Suppressor macrophage treated with lipopolysaccharide for 1 hour (primary cell): ENCODE measurements around the gene RIPK3.

Experiments
- DNase-seq, 3 donors: peaks; one replicate each; pipeline ENCODE4 v3.0.0-alpha.2; 2020 to 2022

Gene RIPK3

GRCh38 chr14:24317141-24317928, 22.5 kb downstream of the RIPK3 start:
- DNase-seq = peak; percentile 38 to 70 (median 54)

GRCh38 chr14:24316597-24316950, 23.2 kb downstream of the RIPK3 start:
- DNase-seq = no peak

- DNase-seq = no peak
Observed at GRCh38 chr14:24315807-24316596, 23.8 kb downstream of the RIPK3 start.

DNA sequence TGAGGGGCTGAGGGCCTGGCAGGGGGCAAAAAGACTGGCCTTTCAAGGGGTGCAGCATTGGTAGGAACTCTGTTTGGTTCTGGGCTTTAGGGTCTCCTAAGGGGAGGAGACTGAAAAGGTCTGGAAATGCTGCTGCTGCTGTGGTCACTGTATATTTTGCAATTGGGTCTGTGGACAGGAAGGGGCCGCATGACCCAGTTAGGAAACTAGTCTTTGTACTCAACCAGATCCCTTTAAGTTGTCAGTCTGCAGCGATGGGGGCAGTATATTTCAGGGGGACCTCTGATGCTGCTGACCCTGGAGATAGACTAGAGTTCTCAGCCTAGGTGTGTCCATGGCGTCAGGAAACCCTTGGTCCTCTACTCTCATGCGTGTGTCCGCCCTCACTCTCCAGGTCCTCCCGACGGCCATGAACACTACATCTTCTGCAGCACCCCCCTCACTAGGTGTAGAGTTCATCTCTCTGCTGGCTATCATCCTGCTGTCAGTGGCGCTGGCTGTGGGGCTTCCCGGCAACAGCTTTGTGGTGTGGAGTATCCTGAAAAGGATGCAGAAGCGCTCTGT, 24.5 kb downstream of the RIPK3 start:
- DNase-seq = no peak

DNA sequence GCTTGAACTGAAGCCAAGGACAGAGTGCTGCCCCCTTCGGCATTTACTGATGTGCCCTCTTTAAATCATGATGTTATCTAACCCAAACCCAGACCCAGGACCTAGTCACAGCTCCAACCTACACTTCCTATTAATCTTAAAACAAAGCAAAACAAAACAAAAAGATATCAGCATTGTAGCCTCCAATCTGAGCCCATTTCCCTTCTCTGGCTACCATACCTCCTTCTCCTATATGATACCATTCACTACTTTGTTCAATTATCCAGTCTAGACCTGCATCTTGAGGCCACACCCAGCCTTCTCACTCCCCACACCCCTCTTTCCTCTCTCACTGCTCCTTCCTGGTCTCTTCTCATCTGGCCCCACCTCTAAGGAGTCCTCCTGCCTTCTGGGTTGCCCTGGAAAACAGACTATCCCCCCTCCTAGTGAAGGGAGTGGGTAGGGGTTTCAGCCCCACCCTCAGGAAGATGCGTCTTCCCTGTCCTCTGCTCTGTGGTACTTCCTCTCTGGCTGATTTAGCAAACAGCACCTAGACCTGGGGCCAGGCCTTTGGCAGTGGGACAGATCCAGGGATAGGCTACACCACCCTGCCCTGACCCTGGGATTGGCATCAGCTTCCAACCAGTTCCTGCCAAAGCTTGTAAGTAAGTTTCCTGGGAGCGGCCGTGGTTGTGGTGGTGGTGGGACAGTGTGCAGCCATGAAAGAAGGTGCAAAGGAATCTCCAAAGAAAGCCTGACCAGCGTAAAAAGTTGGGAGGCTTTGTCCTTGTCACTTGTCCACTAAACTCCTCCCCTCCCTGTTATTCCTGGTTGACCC, 25.2 kb downstream of the RIPK3 start:
- no peak for DNase-seq

- no peak for DNase-seq
Observed at GRCh38 chr14:24313913-24314312, 25.9 kb downstream of the RIPK3 start.

GRCh38 chr14:24312736-24313507, 26.9 kb downstream of the RIPK3 start:
- DNase-seq = peak; percentile 77 to 89 (median 84)

- DNase-seq = peak; percentile 80 to 92 (median 86)
Observed at GRCh38 chr14:24311837-24312615, 27.8 kb downstream of the RIPK3 start.

DNA sequence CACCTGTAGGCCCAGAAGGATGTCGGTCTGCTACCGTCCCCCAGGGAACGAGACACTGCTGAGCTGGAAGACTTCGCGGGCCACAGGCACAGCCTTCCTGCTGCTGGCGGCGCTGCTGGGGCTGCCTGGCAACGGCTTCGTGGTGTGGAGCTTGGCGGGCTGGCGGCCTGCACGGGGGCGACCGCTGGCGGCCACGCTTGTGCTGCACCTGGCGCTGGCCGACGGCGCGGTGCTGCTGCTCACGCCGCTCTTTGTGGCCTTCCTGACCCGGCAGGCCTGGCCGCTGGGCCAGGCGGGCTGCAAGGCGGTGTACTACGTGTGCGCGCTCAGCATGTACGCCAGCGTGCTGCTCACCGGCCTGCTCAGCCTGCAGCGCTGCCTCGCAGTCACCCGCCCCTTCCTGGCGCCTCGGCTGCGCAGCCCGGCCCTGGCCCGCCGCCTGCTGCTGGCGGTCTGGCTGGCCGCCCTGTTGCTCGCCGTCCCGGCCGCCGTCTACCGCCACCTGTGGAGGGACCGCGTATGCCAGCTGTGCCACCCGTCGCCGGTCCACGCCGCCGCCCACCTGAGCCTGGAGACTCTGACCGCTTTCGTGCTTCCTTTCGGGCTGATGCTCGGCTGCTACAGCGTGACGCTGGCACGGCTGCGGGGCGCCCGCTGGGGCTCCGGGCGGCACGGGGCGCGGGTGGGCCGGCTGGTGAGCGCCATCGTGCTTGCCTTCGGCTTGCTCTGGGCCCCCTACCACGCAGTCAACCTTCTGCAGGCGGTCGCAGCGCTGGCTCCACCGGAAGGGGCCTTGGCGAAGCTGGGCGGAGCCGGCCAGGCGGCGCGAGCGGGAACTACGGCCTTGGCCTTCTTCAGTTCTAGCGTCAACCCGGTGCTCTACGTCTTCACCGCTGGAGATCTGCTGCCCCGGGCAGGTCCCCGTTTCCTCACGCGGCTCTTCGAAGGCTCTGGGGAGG, 28.9 kb downstream of the RIPK3 start, which contains the start of gene LTB4R:
TSS of gene LTB4R (plus strand) at position 857 of the 959 bp plus-strand sequence. CDS start 4,150 bp downstream, outside the sequence.
- DNase-seq = peak in 2 of 3 donors; percentile 43 to 61

- no peak for DNase-seq
Observed at GRCh38 chr14:24310265-24310645, 29.5 kb downstream of the RIPK3 start.

DNA sequence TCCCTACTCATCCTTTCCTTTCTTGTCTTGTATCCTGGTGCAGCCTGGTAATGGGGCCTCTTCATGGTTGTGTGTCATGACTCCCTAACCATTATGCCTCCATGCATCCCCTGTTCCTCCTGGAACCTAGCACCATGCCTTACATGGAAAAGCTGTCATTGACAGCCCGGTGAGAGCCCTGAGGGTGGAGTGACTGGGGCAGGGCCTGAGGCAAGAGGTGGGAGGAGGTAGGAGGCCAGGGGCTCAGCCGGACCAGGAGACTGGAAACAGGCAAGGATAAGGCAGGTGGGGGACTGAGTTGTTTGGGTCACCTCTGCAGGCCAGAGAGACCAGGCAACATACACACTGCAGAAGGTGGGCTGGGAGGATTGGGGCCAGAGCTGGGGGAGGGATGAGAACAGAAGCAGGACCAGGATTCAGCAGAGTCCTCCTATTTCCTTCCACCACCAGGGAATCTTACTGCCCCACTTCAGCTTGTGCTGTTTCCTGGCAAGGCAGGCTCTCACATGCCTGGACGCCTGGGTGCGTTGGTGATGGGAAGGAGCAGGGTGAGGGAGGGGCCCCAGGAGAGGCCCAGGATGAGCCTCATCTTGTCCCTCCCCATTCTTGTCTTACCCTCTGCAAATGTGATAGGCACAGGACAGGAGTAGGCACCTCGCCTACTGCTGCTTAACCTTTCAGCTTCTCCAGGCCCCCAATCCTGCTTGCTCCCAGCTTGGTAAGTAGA, 30.1 kb downstream of the RIPK3 start, which contains the start of gene LTB4R2:
TSS of gene LTB4R2 (plus strand) at position 603 of the 727 bp plus-strand sequence. CDS start 525 bp downstream, outside the sequence.
- no peak for DNase-seq

DNA sequence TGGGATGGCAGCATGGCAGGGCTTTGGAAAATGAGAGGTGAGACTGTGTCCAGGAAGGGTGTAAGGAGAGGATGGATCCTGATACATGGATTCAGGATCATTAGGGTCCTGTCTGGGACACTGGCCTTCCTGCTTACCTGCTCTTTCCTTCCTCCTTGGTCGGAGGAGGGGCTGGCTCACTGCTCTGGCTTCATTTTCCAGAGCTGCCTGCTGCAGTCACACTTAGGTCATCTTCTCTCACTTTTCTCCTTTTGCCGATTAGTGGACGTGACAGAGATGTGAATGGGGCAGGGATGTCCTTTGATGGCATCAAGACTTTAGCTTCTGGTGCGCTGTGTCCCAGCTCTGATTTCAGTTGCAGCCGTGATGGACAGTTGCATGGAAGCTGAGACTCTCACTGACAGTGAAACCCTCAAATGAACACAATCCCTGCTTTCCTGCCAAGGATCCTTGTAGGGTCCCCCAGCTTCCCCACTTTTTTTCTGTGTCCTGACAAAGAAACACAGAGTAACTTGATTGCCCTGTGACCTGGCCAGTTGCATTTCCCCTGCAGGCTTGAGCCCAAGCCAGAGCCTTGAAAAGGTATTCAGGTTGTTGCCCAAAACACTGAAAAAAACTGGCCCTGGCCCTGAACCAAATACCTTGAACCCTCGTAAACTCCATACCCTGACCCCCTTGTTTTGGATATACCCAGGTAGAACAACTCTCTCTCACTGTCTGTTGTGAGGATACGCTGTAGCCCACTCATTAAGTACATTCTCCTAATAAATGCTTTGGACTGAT, 31.3 kb downstream of the RIPK3 start:
- no peak for DNase-seq

DNA sequence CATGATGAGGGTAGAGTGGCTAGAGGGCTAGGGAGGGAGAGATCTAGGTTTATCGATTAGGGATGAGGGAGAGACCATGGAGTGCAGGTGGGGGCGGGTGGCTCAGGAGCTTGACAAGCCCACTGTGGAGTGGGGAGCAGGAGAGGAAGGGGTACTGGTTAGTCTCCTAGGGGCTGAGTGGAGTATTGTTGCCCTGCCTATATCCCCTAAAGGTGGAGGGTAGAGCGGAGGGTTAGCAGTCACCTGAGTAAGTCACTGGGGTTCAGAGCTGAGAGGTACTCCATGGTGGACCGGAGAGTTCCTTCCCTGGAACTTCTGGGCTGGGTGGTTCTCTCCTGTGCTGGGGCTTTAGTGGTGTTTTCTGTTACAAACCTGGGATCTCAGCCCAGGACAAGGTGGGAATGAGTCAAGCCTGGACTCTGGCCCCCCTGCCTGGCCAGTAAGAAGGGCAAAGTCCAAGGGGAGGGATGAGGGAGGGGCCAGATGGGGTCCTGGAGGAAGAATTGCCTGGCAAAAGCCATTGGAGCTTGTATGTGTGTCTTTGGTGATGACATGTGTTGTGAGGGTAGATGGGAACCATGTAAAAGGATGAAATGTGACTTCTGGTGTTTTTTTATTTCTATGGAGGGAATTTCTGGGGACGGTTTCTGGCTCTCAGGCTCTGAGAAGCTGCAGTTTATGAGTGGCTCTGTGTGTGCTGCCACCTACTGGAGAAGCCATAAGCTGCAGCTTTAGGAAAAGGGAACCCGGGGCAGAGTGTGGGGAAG, 32.0 kb downstream of the RIPK3 start, which contains the start of gene CIDEB:
TSS of gene CIDEB (minus strand) at position 403 of the 767 bp plus-strand sequence. CDS start at position 284, 119 bp downstream.
- peak; percentile 89 to 92 (median 90) for DNase-seq

- no peak for DNase-seq
Observed at GRCh38 chr14:24307156-24307574, 32.6 kb downstream of the RIPK3 start.

DNA sequence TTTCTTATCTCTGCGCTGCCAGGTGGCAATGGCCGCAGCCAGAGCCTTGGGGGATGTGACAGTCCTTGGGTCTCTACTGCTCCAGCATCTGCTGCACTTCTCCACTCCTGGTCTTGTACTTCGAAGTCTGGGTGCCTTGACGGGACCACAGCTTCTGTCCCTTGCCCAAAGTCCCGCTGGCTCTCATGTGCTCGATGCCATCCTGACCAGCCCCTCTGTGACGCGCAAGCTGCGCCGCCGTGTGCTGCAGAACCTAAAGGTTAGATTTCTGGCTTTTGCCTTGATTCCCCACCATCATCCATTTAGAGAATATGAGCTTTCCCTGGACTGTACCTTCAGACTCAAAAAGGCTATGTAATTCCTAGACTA, 35.8 kb downstream of the RIPK3 start:
- DNase-seq = no peak

DNA sequence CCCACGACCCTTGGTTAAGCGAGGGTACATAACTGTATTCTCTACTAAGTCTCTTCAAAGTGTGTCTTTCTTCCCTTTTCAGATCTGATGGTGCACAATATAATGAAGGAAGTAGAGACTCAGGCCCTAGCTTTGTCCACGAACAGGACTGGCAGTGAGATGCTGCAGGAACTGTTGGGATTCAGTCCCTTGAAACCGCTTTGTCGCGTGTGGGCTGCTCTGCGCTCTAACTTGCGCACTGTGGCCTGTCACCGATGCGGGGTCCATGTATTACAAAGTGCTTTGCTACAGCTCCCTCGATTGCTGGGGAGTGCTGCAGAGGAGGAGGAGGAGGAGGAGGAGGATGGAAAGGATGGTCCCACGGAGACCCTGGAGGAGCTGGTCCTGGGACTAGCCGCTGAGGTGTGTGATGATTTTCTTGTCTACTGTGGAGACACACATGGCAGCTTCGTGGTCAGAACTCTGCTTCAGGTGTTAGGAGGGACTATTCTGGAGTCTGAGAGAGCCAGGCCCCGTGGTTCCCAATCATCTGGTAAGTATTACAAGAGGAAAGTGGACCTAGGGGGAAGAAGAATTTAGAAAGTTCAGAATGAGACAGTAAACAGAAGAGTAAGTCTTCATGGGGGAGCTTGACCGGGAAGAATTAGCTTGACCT, 39.3 kb downstream of the RIPK3 start:
- DNase-seq = no peak
